ENCODE results near the gene MLPH. TPM values are rescaled to one million over a fixed set of nuclear protein-coding genes. Genes with fewer than 3 reads are reported as not detected.

MLPH gene
- total RNA-seq, 3 donors from 2014 or later = 15.5 to 242 (median 223) TPM

- Histone ChIP-seq H3K36me3 (no peaks in the 10 kb centered on the region), H3K4me1 (peaks cover under 1 to 6% of the 10 kb centered on the region in 2 donors), H3K4me3 (no peak overlapping the region), H3K27ac (peak overlapping the region; percentile 20 to 42), H3K27me3 (no peaks in the 10 kb centered on the region), H3K9me3 (no peaks in the 10 kb centered on the region)
- no peak for DNase-seq (ENCODE audit: low spot score in 2 of 2)
- TF ChIP-seq POLR2AphosphoS5 (IDR thresholded peaks at IDR 0.05) (no peak), CTCF (IDR thresholded peaks at IDR 0.05) (no peak), POLR2A (IDR thresholded peaks at IDR 0.05) (no peak)
- intact Hi-C loops (cut with DNase I; ENCODE audit: low total_unique reads) = loop anchor here (10.0 kb wide), 1 partner anchor 395 kb away; the partner anchor contains the start of gene COPS8
Measured at GRCh38 chr2:237479747-237480146, 7.3 kb upstream of the MLPH start.

- TF ChIP-seq POLR2AphosphoS5 (IDR thresholded peaks at IDR 0.05) (no peak), POLR2A (IDR thresholded peaks at IDR 0.05) (no peak), CTCF (IDR thresholded peaks at IDR 0.05) (no peak)
- Histone ChIP-seq H3K27me3 (no peaks in the 10 kb centered on the region), H3K4me1 (peaks cover 0 to 6% of the 10 kb centered on the region in 2 donors), H3K36me3 (no peaks in the 10 kb centered on the region), H3K27ac (peak overlapping the region; percentile 42 to 91), H3K4me3 (no peak overlapping the region), H3K9me3 (no peaks in the 10 kb centered on the region)
- intact Hi-C loops (cut with DNase I; ENCODE audit: low total_unique reads) = no loop called here
- no peak for DNase-seq (ENCODE audit: low spot score in 2 of 2)
Measured at GRCh38 chr2:237480556-237480955, 6.5 kb upstream of the MLPH start.

- H3K4me1 ChIP-seq = peaks cover 0 to 6% of the 10 kb centered on the region in 2 donors
- H3K27ac ChIP-seq = peak overlapping the region; percentile 90 to 91
- H3K4me3 ChIP-seq = no peak overlapping the region
- H3K36me3 ChIP-seq = no peaks in the 10 kb centered on the region
- intact Hi-C loops (cut with DNase I; ENCODE audit: low total_unique reads) = no loop called here
- H3K9me3 ChIP-seq = no peaks in the 10 kb centered on the region
- TF ChIP-seq POLR2AphosphoS5 (IDR thresholded peaks at IDR 0.05) = no peak
- no peak for TF ChIP-seq CTCF (IDR thresholded peaks at IDR 0.05)
- TF ChIP-seq POLR2A (IDR thresholded peaks at IDR 0.05) = no peak
- no peaks in the 10 kb centered on the region for H3K27me3 ChIP-seq
- no peak for DNase-seq (ENCODE audit: low spot score in 2 of 2)
Measured at GRCh38 chr2:237480988-237481525, 6.0 kb upstream of the MLPH start.

- Histone ChIP-seq H3K9me3 (no peaks in the 10 kb centered on the region), H3K27ac (peak overlapping the region; percentile 90 to 91), H3K27me3 (no peaks in the 10 kb centered on the region), H3K4me1 (peaks cover 0 to 6% of the 10 kb centered on the region in 2 donors), H3K36me3 (no peaks in the 10 kb centered on the region), H3K4me3 (no peak overlapping the region)
- no peak for TF ChIP-seq CTCF (IDR thresholded peaks at IDR 0.05)
- TF ChIP-seq POLR2A (IDR thresholded peaks at IDR 0.05) = no peak
- peak; percentile 49 to 77 (median 60) for TF ChIP-seq POLR2AphosphoS5 (IDR thresholded peaks at IDR 0.05)
- peak; percentile 80 to 84 for DNase-seq (ENCODE audit: low spot score in 2 of 2)
- intact Hi-C loops (cut with DNase I; ENCODE audit: low total_unique reads) = no loop called here
Measured at GRCh38 chr2:237482485-237482884, 4.6 kb upstream of the MLPH start.

GRCh38 chr2:237483018-237483731, 3.9 kb upstream of the MLPH start:
- Histone ChIP-seq H3K36me3 (no peaks in the 10 kb centered on the region), H3K27ac (peak overlapping the region; percentile 90 to 91), H3K9me3 (no peaks in the 10 kb centered on the region), H3K4me3 (no peak overlapping the region), H3K4me1 (peaks cover 0 to 6% of the 10 kb centered on the region in 2 donors), H3K27me3 (no peaks in the 10 kb centered on the region)
- TF ChIP-seq POLR2A (IDR thresholded peaks at IDR 0.05) (no peak), POLR2AphosphoS5 (IDR thresholded peaks at IDR 0.05) (peak in 1 of 3 donors; percentile 20)
- intact Hi-C loops (cut with DNase I; ENCODE audit: low total_unique reads) = no loop called here
- DNase-seq (ENCODE audit: low spot score in 2 of 2) = peak in 1 of 2 donors; percentile 58

Measured in breast epithelium (tissue), 4 donors.